T-helper 9 cell (primary cell): ENCODE measurements around the gene FBXO24.

Experiments used
- DNase-seq: peaks from one replicate; pipeline ENCODE4 v3.0.0-alpha.2; 2020

Gene FBXO24

DNA sequence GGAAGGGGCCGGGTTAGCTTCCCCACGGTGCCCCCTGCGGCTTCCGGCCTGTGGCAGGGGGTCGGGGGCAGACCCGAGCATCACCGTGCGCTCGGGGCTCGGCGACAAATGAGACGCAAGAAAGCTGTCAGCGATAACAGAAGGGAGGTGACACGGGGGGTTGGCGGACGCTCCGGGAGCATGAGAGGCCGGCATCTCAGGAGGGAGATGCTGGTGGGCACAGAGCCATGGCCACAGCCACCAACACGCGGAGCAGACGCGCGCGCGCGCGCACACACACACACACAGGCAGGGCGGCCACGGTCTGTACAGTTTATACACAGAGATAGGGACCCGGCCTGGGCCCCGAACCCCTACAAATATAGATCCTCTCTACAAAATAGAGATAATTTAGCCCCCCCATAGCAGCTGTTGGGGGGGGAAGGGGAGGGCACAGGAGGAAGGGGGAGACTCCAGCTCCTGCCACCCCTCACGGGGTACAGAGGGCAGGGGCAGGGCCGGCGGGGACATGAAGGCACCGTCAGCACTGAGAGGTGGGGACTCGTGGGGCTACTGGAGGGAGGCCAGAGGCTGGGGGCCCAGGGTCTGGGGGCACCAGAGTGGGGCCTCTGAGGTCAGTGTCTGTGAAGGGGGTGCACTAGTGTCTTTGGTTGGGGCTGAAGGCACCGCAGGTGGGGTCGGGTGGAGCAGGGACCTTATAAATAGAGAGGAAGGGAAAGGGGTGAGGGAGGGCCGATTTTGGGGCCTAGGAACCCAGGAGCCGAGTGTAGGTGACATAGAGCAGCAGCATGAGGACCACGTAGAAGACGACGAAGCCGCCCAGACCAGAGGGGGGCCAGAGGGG lies 11.5 kb upstream of the FBXO24 start:
- DNase-seq, result no peak

DNA sequence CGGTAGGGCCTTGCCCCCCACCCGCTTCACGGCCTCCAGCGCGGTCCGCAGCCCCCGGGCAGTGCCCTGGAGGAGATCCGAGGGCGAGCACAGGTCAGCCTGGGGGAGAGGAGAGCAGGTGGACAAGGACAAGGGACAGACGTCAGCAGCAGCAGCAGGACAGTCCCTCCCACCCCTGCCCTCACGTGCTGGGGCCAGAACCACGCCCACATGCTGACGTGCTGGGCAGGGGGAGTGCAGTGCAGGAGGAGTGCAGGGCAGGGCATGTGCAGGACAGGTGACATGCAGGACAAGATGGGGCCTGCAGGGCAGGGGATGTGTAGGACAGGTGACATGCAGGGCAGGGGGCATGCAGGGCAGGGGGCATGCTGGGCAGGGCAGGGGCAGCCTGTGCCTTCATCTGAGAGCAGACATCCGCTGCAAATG lies 10.9 kb upstream of the FBXO24 start:
- DNase-seq, result no peak

DNA sequence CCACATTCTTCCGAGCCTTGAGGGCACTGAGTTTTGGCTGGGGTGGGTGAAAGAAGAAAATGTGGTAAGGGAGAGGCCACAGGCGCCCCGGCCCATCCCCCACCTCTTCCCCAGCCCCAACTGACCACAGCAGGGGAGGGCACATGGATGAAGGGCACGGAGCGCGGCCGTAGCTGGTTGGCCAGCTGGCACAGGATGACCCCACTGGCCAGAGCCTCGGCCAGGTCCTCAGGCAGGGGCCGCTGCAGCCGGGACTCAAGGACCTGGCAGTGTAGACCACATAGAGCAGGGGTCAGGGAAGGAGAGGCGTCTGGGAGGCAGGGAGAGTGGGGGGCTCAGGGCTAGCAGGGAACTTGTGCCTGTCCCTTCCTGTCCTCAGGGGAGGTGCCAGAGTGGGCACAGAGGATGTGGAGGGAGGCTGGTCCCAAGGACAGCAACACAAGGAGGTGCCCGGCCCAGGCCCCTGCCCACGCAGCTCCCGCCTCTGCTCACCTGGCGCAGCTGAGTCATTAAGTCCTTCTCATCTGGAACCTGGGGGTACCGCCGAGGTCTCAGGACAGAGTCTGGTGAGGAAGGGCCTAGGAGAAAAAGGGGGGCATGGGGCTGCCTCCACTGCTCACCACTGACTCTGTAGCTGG lies 10.3 kb upstream of the FBXO24 start:
- DNase-seq, result no peak

DNA sequence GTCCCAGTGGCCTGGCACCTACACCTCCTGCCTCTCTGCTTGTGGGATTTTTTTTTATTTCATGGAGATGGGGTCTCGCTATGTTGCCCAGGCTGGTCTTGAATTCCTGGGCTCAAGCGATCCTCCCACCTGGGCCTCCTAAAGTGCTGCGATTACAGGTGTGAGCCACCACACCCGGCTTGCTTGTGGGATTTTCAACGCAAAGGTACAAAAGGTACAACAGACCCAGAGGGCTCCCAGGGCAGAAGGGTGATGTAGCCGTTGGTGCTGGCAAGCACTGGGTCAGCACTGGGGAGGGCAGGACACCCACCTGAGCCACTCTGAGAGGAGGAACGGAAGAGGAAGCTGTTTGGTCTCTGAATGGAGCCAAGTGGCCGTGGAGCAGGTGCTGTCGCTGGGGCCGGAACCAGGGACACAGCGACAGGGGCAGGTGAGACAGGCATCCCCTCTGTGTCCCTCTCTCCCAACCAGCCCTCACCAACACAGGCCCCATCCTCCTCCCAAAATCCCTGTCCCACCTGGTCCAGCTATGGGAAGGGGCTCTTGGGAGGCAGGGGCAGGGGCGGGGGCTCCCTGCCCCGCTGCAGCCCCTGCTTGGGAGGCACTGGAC lies 9.6 kb upstream of the FBXO24 start:
- DNase-seq, result no peak

DNA sequence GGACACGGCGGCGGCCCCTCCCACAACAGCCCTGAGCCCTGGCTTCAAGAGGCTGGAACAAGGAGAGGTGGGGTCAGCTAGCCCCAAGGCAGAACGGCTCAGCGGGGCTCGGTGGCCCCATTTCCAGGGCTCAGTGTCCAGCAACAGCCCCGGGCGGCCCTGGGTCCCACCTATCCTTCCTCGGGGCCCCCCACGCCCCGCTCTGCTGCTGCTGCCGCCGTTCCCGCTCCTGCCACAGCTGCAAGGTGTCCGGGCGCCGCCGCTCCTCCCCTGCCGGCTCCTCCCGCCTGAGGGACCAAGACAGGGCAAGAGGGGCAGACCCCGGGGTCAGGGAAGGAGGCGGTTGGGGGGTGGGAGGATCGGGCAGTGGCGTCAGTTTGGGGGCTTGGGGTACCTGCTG lies 9.0 kb upstream of the FBXO24 start:
- DNase-seq, result no peak

DNA sequence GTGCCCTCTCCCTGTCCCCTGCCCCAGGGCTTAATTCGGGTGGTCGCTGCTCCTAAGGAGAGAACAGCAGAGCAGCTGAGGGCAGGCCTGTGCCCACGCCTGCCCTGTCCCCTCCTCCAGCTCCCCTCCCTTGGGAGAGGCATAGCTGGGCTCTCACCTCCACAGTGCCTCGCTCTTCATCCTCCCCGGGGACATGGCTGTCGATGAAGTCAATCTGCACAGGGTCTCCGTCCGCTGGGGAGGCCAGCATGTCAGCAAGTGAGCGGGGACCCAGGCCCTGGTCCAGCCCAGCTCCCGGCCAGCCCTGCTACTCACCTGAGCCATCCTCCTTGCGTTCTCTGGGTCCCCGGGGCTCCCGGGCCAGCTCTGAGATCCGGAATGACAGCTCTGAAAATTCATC lies 8.6 kb upstream of the FBXO24 start:
- no peak for DNase-seq

DNA sequence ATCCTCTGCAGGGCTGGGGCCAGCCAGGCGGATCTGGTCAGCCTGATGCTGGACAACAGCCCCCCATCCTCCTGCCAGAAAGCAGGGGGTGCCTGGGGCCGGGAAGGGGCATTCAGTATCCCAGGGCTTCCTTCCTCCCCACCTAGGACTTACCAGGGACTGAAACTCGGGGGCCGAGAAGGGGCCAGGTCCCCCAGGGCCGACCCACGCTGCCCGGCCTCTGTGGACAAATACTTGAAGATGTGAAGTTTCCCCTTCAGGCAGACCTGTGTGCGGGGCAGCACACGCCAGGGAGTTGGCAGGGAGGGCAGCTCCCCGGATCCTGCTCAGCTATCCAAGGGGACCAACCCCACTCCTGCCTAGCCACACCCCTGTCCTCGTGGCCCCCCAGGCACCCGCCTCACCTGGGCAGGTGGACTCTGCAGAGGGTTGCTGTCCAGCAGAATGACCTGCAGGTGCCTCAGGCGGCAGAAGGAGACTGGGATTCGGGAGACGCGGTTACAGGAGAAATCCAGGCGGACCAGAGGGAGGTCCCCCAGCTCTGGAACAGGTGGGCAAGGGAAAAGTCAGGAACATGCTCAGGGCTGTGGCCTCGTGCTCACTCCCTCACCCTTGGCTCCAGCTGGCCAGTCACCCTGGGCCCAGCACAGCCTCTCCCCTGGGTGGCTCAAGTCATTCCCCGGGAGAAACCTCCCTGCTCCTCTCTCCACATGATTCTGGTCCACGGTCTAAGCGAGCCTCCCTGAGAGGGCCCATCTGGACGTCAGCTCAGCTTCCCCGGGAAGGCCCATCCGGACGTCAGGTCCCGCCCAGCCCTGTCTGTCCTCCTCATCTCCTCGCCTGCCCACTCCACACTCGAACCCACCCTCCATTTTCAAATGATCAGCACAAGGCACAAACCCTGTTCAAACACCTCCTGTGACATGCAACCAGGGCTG lies 7.6 kb upstream of the FBXO24 start:
- no peak for DNase-seq

DNA sequence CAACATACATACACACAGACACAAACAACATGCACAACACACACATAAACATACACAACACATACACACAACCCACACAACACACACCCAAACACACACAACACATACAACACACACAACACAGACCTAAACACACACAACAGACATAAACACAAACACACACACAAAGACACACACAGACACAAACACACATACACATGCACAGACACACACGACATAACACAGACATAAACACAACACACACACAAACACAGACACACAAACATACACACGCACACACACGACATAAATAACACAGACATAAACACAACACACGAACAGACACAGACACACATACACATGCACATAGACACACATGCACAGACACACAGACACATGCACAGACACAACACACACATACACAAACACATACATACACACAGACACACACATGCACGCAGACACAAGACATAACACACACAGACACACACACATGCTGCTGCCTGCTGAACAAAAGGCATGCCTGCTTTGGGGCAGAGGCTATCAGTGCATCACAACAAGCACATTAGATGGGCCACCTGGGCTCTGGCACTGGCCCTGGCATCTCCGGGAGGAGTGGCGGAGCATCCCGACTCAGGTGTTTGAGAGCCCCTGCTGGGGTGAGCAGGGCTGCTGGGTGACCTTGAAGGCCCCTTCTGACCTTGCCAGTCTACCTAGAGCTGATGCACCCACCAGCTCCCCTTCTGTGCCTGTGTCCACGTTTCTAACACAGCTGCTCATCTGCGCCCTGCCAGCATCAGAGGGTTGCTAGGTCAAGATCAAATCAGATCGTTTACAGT lies 5.5 kb upstream of the FBXO24 start:
- DNase-seq, result no peak

DNA sequence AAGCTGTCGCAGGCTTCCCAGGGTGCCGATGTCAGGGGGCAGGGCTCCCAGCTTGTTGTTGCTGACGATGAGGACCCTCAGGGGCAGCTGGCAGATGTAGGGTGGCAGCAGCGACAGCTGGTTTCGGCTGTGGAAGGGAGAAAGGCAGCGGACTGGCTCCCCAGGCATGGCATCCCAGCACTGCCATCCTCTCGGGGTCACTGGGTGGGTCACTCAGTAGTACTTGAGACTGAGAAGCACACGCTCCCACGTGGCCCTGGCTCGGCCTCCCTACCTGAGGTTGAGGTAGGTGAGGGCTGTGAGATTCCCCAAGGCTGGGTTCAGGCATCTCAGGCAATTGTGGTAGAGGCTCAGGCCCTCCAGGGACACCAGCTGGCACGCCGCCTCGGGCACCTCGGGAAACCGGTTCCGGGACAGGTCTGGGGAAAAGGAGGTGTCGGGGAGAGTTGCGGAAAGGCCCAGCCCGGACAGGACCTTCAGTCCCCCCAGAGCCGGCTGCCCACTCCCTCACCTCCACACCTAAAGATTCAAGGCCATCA lies 4.0 kb upstream of the FBXO24 start:
- no peak for DNase-seq

DNA sequence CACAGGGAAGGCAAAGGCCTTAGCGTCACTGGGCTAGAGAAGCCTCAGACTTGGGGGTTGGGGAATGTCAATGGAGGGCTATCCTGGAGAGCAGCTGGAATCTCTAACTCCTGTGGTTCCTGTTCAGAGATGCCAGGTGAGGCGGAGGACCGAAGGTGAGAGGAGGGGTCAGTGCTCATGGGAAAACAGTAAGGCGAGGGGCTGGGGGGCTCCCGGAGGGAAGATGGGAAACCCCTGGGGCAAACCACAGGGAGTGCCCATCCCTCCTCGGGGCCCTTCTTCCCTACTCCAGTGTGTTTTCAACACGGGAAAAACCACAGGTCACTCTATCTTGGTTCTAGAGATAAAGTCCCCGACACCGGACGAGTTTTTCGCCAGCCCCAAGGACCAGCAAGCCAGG lies 3.5 kb upstream of the FBXO24 start:
- no peak for DNase-seq

DNA sequence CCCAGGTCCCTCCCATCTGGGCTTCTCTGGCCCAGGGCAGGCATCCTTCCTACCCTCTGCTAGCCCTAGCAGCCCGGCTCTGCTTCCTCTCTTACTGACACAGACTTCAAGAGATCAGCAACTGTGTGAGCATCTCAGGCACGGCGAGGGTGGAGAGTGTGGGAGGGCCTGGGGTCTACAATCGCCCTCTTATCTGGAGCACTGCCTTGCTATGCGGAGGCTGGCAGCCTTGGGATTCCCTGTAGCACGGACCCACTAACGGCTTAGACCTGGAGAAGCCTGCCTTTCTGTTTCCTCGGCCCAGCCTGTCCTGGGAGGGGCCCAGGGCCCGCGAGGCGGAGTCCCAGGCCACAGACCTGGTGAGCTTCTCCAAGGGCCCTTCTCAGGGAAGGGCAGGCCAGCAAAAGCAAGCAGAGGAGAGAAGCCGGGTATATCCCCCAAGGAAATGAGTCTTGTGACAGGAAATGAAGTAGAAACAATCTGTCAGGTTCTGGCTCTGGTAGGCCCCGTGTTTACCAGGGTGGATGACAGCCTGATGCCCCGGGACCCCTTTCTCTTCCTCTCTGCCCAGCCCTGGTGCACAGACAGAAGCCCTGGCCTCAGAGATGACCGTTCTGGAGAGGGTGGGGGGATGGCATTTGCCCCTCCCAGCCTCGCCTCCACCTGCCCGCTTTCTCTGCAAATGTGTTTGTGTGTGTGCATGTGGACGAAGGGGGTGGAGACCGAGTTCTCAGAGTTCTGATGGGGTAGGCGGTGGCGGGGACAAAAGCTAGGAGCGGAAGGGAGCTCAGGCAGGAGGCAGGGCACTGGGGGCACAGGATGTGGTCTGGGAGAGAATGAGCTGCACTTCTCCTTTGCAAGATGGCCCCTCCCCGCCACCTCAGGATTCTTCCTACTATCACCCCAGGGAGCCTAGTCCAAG lies 2.7 kb upstream of the FBXO24 start:
- peak; percentile 44 for DNase-seq

DNA sequence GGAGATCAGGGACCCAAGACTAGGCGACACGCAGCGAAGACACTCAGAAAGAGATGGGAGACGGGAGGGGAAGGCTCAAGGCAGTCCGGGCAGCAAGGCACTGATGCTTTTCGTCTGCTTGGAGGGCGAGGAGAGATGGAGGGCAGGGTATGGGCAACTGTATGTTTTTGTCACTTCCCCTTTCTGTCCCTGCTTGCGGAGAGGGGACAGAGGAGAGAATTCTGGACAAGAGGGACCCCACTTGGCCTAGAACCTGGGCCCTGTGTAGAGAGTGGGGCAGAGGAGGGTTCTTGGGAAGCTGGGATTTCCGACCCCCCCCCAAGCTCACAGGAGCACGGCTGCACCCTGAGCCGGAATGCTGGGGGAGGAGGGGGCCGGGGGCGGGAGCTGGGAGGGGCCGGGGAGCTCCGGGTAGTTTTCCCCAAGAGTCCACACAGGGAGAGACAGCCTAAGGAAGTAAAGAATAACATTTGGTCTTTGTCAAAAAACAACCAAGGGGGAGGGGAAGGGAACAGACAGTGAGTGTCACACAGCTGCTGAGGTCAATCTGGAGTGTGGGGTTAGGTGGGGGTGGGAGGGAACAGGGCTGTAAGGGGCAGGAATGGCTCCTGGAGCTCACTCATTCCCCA lies 2.0 kb upstream of the FBXO24 start:
- DNase-seq, result no peak

DNA sequence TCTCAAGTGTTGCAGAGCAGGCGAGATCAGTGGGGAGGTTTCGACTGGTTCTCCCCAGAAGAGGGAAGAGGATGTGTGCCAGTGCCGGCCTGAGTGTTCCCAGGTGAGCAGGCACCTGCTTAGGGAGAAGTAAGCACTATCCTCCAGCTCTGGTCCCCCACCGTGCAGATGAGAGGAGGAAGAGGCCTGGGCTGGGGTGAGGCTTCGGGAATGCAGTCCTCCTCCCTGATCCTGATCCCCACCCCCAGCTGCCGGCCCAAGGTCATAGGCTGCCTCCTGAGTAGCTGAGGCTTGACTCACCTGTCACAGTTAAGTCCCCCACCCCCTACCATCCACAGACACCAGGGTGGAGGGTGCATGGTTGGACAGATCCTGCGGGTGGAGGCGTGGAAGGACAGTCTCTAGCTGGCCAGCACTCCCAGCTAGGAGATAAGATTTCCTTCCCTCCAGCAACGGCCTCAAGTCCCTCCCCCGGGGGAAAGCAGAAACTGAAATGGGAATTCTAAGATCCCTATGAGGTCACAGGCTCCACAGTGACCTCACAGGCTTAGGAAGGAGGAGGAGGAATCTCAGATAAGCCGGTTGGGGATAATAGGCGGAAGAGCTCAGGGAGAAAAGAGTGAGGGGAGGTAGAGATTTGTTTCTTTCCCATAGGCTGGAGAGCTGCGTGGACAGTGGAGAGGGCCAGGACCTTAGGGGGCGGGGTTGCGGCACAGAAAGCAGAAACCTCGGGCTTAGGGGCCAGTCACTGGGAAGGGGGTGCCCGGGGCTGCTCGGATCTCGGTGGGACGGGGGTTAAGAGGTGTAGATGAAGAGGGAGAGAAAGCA lies 1.2 kb upstream of the FBXO24 start:
- no peak for DNase-seq

DNA sequence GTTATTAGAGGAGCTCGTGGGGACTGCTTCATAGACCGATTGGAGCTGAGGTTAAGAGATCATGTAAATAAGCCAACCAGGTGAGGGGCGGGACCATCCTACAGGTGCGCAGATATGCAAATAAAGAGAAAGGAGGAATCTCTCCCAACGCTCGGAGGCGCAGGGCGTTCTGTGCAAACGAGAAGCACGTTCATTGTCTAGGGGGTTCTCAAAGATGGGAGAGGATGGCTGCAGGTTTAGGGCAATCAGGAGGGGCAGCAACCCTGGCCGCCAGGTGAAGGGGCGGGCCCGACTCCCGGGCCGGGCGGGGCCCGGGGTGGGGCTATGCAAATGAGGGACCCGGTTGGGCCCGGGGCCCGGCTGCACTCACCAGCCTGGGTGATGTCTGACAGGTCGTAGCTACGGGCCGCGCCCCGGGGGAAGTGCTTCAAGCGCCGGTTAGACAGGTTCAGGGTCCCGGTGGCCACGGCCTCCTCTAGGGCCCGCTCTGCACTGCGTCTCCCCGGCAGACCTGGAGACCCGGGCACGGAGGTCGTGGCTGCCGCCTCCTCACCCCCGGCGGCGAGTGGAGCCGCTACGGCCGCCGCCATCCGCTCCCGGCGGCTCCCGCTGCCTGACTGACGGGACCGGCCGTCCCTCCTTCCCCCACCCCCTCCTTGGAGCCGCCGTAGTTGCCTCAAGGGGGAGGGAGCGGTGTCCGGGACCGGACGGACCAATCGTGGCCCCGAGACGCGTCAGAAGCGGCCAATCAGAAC lies 440 bp upstream of the FBXO24 start, which contains the start of gene LRCH4:
TSS of gene LRCH4 (minus strand) at position 619 of the 755 bp plus-strand sequence. CDS start at position 590, 29 bp downstream.
- peak; percentile 64 for DNase-seq

DNA sequence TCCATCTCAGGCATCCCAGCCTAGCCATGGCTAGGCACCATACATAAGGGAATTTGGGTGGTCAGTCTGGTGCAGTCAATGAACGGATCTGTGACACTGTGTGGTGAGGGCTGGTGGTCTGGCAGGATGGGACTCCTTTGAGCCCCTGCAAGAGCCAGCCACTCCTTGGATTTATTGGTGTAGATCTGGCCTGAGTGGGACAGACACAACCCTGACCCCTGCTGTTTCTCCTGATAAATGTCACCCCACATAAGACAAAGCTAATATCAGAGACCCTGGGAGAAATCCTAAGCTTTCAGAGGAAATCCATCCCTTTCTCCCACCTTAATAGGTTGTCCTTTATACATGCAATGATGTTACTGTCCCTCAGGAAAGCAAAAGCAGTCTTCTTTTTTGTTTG lies 2.3 kb downstream of the FBXO24 start:
- DNase-seq, result no peak

DNA sequence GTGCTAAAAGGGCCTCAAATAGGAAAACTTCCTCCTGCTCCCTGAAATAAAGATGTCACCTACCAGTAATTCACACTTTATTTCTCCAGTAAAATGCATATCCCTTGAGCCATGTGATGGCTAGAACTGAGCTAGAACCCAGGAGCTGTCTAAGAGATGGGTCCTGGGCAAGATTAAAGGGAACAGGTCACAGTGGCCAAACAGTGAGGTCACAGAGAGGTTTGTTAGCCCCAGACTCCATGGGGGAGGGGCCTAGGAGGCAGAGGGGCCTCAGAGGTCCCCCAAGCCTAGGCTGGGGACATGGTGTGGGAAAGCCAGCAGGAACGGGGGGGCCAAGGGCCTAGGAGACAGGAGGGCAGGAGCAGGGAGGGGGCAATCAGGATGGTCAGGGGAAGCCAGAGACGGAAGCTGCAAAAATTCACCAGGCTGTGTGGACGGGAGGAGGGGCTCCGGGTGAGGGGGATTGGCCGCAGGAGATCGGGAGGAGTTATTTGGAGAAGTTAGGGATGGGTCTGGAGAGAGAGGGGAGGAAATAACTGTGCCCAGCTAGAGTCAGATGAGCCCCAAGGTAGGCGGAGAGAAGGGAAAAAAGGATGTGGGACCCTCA lies 3.3 kb downstream of the FBXO24 start:
- no peak for DNase-seq

DNA sequence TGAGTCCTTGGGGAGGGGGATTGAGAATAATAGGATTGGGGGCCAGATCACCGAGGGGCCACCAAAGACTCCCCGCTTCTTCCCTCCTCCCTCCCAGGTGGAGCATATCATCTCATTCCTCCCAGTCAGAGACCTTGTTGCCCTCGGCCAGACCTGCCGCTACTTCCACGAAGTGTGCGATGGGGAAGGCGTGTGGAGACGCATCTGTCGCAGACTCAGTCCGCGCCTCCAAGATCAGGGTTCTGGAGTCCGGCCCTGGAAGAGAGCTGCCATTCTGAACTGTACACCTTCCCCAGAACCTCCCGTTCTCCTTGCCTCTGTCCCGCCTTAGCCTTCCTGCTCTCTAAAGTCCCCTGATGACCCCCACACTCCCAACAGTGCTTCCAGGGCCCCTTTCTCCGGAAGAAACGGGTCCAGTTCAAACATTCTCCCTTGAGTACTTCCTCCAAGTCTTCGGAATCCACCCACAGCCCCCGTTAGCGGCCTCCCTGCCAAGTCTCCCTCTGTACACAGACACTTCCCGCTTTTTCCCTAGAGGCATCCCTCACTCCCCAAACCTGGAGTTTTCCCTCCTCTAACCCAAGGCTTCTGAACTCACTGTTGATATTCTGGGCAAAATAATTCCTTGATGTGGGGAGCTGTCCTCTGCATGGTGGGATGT lies 4.1 kb downstream of the FBXO24 start:
- DNase-seq, result no peak
